SU-DHL-6 (cell line): ENCODE results near the gene CTTNBP2NL.

Experiments
- EZH2phosphoT487 ChIP-seq: fragments of 200-600 bp; sonication (generic), shearing (Covaris generic); conservative IDR thresholded peaks from 2 replicates; pipeline ENCODE4 v1.6.1; 2018; ENCODE audit warnings: mild to moderate bottlenecking, antibody characterized with exemption, low read length, moderate library complexity, mixed read lengths
- TF ChIP-seq, protein P1 (sequence below): fragments of 200-600 bp; sonication (generic); IDR thresholded peaks from one replicate; pipeline ENCODE4 v1.5.1; 2017; ENCODE audit warnings: antibody characterized with exemption, mild to moderate bottlenecking, low read length, moderate library complexity; ENCODE audit not compliant: insufficient read depth, poor library complexity, severe bottlenecking

DNA sequence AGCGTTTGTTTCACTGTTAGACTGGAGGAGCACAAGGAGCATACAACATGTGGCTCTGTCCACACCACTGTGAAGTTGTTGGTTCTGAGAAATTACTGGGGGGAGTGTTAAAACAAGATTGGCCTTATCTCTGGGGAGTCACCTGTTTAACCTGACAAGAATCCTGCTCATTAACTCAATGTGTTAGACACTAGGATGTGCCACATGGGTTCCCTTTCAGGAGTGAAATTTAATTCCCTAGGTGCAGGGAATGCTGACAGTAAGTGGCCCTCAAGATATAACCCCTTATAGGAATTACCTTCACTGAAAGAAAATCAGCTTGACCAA is 66.9 kb downstream of the CTTNBP2NL start:
- TF ChIP-seq, protein P1, sequence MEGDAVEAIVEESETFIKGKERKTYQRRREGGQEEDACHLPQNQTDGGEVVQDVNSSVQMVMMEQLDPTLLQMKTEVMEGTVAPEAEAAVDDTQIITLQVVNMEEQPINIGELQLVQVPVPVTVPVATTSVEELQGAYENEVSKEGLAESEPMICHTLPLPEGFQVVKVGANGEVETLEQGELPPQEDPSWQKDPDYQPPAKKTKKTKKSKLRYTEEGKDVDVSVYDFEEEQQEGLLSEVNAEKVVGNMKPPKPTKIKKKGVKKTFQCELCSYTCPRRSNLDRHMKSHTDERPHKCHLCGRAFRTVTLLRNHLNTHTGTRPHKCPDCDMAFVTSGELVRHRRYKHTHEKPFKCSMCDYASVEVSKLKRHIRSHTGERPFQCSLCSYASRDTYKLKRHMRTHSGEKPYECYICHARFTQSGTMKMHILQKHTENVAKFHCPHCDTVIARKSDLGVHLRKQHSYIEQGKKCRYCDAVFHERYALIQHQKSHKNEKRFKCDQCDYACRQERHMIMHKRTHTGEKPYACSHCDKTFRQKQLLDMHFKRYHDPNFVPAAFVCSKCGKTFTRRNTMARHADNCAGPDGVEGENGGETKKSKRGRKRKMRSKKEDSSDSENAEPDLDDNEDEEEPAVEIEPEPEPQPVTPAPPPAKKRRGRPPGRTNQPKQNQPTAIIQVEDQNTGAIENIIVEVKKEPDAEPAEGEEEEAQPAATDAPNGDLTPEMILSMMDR = no peak
- no peak for TF ChIP-seq EZH2phosphoT487
